GM21360 (cell line): ENCODE data around the gene SLC35F2.
"Not testable (repeated sequence)": the region's sequence is repeated elsewhere in the genome, so short reads cannot be mapped to it uniquely, and the experiment has no call there.

Experiments
- ATAC-seq: cut with Tn5 transposase; IDR thresholded peaks from one replicate; pipeline ENCODE4 v1.9.1; 2021; ENCODE audit warnings: mild to moderate bottlenecking, moderate library complexity; ENCODE audit not compliant: unreplicated experiment

SLC35F2 gene

GRCh38 chr11:107858217-107859070 is at the start of gene SLC35F2:
SLC35F2 (minus strand) TSS chr11:107858787; CDS start chr11:107858767, 20 bp downstream.
- ATAC-seq: peak; percentile 77

GRCh38 chr11:107908211-107908610 is 49.6 kb upstream of the SLC35F2 start:
- ATAC-seq: no peak

- peak; percentile 72 for ATAC-seq
Measured at GRCh38 chr11:107898270-107898669, 39.7 kb upstream of the SLC35F2 start.

- no peak for ATAC-seq
Measured at GRCh38 chr11:107882095-107882820, 23.7 kb upstream of the SLC35F2 start.

- not testable (repeated sequence) for ATAC-seq
Measured at GRCh38 chr11:107881471-107881870, 22.9 kb upstream of the SLC35F2 start.

- no peak for ATAC-seq
Measured at GRCh38 chr11:107876141-107876540, 17.6 kb upstream of the SLC35F2 start.

- ATAC-seq: no peak
Measured at GRCh38 chr11:107864591-107864990, 6.0 kb upstream of the SLC35F2 start.

- no peak for ATAC-seq
Measured at GRCh38 chr11:107860688-107861087, 2.1 kb upstream of the SLC35F2 start.

- not testable (repeated sequence) for ATAC-seq
Measured at GRCh38 chr11:107860240-107860620, 1.6 kb upstream of the SLC35F2 start.

GRCh38 chr11:107859459-107860239 is 1.1 kb upstream of the SLC35F2 start:
- ATAC-seq: no peak

- peak; percentile 5 for ATAC-seq
Measured at GRCh38 chr11:107857550-107858216, 904 bp downstream of the SLC35F2 start.

- no peak for ATAC-seq
Measured at GRCh38 chr11:107856981-107857517, 1.5 kb downstream of the SLC35F2 start.

GRCh38 chr11:107856180-107856980 is 2.2 kb downstream of the SLC35F2 start:
- no peak for ATAC-seq

- ATAC-seq: no peak
Measured at GRCh38 chr11:107853070-107853469, 5.5 kb downstream of the SLC35F2 start.

- ATAC-seq: no peak
Measured at GRCh38 chr11:107851704-107852310, 6.8 kb downstream of the SLC35F2 start.

GRCh38 chr11:107849790-107850189 is 8.8 kb downstream of the SLC35F2 start:
- no peak for ATAC-seq

GRCh38 chr11:107848345-107848744 is 10.2 kb downstream of the SLC35F2 start:
- no peak for ATAC-seq

- ATAC-seq: no peak
Measured at GRCh38 chr11:107847184-107847583, 11.4 kb downstream of the SLC35F2 start.

- no peak for ATAC-seq
Measured at GRCh38 chr11:107844041-107844440, 14.5 kb downstream of the SLC35F2 start.
